ENCODE measurements around the gene SLC17A7.

SLC17A7 gene

GRCh38 chr19:49427855-49428546 is 13.3 kb downstream of the SLC17A7 start:
- DNase-seq (ENCODE audit: low read depth), result no peak
- no peak for TF ChIP-seq CTCF (conservative IDR thresholded peaks at IDR 0.05; ENCODE audit: control insufficient read depth, insufficient read depth, low read depth, low read length)
- H3K4me3 ChIP-seq (ENCODE audit: control insufficient read depth, low read depth, low read length), result no peak overlapping the region

DNA sequence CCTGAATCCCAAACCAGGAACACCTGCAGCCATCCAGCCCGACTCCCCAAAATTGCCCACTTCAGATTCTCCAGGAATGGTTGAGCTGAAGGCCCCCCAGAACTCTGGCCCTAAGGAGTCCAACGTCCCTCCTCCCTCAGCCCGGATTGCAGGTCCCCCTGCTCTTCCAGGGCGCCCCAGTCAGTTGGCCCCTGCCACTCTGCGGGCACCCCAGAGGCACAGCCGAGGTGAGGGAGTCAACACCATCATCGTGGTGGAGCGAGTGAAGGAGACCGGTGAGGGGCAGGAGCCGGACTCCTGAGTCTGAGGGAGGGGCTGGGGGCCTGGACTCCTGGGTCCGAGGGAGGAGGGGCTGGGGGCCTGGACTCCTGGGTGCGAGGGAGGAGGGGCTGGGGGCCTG is 14.0 kb downstream of the SLC17A7 start:
- no peak for TF ChIP-seq CTCF (conservative IDR thresholded peaks at IDR 0.05; ENCODE audit: control insufficient read depth, insufficient read depth, low read depth, low read length)
- DNase-seq (ENCODE audit: low read depth), result no peak
- no peak overlapping the region for H3K4me3 ChIP-seq (ENCODE audit: control insufficient read depth, low read depth, low read length)

DNA sequence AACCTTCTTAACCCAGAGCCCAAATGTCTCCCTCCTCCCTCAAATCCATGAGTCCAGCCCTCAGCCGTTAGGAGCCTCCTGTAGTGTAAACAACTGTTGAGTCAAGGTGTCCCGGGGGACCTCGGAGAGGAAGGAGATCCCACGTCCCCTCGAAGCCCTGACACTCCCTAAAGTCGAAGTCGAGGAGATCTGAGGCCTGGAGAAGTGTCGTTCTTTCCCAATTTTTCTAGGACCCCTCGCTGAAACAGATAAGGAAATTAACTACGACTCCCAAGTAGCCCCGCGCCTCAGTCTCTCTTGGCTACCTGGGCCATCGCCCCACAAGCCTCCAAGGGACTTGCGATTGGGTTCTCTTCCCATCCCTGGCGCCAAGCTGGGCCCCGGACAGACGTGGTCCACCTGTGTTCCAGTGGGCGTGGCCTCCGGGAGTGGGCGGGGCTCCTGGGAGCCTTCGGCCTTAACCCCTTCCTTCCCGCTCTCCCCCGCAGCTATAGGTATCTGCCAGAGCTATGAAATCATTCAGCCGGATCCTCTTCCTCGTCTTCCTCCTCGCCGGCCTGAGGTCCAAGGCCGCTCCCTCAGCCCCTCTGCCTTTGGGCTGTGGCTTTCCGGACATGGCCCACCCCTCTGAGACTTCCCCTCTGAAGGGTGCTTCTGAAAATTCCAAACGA is 15.3 kb downstream of the SLC17A7 start:
- TF ChIP-seq CTCF (conservative IDR thresholded peaks at IDR 0.05; ENCODE audit: control insufficient read depth, insufficient read depth, low read depth, low read length), result no peak
- H3K4me3 ChIP-seq (ENCODE audit: control insufficient read depth, low read depth, low read length), result no peak overlapping the region
- DNase-seq (ENCODE audit: low read depth), result peak; percentile 52

- no peak within 1 kb of the TSS for H3K4me3 ChIP-seq (ENCODE audit: control insufficient read depth, low read depth, low read length)
- no peak for DNase-seq (ENCODE audit: low read depth)
- TF ChIP-seq CTCF (conservative IDR thresholded peaks at IDR 0.05; ENCODE audit: control insufficient read depth, insufficient read depth, low read depth, low read length), result no peak
Observed at GRCh38 chr19:49425178-49425577, 16.1 kb downstream of the SLC17A7 start, which contains the start of gene GFY. Gene GFY, plus strand, starts transcription at chr19:49425388. Its CDS starts 1,043 bp downstream, at chr19:49426431.

DNA sequence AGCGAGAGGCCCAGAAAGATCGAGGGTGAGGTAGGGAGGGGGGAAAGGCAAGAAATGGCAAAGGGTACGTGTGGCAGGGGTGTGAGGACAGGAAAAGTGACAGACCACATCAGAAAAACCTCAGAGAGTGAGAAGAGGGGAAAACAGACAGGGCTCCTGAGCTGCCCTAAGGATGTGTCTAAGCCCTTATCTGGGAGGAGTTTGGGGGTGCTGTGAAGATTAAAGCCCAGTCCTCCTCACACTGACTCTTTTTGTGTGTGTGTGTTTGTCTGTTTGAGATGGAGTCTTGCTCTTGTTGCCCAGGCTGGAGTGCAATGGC is 17.4 kb downstream of the SLC17A7 start:
- DNase-seq (ENCODE audit: low read depth), result no peak
- H3K4me3 ChIP-seq (ENCODE audit: control insufficient read depth, low read depth, low read length), result no peak overlapping the region
- TF ChIP-seq CTCF (conservative IDR thresholded peaks at IDR 0.05; ENCODE audit: control insufficient read depth, insufficient read depth, low read depth, low read length), result no peak

- no peak within 1 kb of the TSS for H3K4me3 ChIP-seq (ENCODE audit: control insufficient read depth, low read depth, low read length)
- no peak for TF ChIP-seq CTCF (conservative IDR thresholded peaks at IDR 0.05; ENCODE audit: control insufficient read depth, insufficient read depth, low read depth, low read length)
- no peak for DNase-seq (ENCODE audit: low read depth)
Observed at GRCh38 chr19:49423071-49423984, 18.0 kb downstream of the SLC17A7 start, which contains the start of gene PTH2. Gene PTH2, minus strand, starts transcription at chr19:49423441. Its CDS starts 102 bp downstream, at chr19:49423339.
